ENCODE measurements around the gene WHAMM. TPM values are rescaled to one million over a fixed set of nuclear protein-coding genes. Genes with fewer than 3 reads are reported as not detected.

WHAMM gene
- total RNA-seq, 1 donor from 2014 or later = 5.8 TPM

DNA sequence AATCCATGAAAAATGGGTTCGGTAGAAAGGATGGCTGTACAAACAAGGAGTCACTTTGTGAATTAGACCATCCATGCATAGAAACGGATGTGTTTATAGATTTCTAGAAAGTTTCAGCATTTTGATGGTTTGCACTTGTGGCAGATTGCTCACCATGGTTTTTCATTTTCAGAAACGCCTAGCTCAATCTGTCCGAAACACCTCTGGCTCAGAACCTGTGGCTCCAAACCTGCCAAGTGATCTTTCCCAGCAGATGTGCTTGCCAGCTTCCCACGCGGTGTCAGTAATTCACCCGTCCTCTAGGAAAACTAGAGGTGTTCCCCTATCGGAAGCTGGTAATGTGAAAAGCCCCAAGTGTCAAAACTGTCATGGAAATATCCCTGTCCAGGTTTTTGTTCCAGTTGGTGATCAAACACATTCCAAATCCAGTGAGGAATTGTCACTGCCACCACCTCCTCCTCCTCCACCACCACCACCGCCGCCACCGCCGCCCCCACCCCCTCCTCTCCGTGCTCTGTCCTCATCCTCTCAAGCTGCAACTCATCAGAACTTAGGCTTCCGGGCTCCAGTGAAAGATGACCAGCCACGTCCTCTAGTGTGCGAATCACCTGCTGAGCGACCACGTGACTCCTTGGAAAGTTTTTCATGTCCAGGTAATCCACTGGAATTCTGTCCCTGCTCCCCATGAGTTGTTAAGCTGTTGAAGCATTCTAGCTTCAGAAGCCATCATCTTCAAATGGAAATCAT lies 21.2 kb downstream of the WHAMM start:
- DNase-seq = no peak
- intact Hi-C loops (cut with DNase I) = no loop called here
- ATAC-seq (ENCODE audit: poor library complexity) = no peak

- no peak for ATAC-seq (ENCODE audit: poor library complexity)
- intact Hi-C loops (cut with DNase I) = no loop called here
- DNase-seq = no peak
Observed at GRCh38 chr15:82831894-82832600, 22.6 kb downstream of the WHAMM start.

DNA sequence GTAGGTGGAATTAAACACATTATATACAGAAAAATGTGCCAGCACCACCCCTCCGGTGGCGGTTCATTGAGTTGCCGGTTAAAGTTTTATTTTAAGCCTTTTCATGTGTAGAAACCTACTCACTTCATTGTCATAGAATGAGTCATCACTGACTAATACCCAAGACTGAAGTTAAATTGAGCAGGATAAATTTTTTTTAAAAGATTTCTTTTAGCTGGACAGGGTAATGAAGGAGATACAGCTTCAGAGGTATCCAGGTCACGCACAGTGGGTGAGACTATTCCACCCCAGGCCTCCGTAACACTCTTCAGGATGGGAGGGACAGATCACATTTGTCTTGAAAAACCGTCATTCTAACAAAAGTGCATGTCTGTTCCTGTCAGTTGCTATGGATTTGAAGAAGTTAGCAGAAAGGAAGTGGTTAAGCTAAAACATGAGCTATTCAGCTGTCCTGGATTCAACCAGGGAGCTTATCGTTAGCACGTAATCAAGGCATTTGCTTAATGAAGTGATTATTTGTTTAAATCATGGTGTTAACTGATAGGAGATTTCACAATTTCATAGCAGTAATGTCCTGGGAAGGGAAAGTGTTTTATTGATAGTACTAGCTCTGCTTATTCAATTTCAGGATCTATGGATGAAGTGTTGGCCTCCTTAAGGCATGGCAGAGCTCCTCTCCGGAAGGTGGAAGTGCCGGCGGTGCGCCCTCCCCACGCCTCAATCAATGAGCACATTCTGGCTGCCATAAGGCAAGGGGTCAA lies 23.4 kb downstream of the WHAMM start:
- intact Hi-C loops (cut with DNase I) = no loop called here
- peak; percentile 37 for ATAC-seq (ENCODE audit: poor library complexity)
- no peak for DNase-seq

DNA sequence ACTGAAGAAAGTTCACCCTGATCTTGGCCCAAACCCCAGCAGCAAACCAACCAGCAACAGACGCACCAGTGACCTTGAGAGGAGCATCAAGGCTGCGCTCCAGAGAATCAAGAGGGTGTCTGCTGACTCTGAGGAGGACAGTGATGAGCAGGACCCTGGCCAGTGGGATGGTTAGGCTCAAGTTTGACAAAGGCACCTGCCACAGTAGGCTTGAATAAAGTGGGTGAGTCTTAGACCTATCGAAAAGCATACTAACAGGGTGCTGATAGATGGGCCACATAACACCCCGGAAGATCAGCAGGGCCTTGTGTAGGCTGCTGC lies 23.9 kb downstream of the WHAMM start:
- intact Hi-C loops (cut with DNase I) = no loop called here
- ATAC-seq (ENCODE audit: poor library complexity) (peak; percentile 14), DNase-seq (no peak)

DNA sequence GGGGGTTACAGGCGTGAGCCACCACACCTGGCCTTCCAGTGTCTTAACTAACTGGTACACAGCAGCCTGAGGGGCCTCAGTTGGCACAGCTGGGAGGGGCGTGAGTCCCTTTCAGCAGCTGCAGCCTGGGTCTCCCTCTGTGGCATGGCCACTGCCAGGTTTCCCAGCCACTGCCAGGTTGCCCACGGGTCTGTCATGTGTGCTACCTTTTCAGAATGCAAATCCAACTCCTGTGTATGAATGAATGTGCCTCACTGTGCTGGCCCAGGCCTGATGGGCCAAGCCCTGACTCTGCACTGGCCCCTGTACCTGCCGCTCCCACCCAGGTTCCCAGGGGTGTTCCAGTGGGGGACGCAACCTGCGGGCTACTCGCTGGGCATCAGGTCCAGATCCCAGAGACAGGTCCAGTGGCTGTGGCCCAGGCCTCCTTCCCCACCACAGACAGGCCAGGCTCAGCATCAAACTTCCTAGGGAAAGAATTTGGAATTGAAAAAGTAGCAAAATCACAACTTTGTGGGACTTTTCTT lies 26.0 kb downstream of the WHAMM start:
- DNase-seq = no peak
- no peak for ATAC-seq (ENCODE audit: poor library complexity)
- intact Hi-C loops (cut with DNase I) = no loop called here

GRCh38 chr15:82838096-82838735 lies 28.8 kb downstream of the WHAMM start:
- no peak for ATAC-seq (ENCODE audit: poor library complexity)
- no peak for DNase-seq
- intact Hi-C loops (cut with DNase I) = no loop called here

DNA sequence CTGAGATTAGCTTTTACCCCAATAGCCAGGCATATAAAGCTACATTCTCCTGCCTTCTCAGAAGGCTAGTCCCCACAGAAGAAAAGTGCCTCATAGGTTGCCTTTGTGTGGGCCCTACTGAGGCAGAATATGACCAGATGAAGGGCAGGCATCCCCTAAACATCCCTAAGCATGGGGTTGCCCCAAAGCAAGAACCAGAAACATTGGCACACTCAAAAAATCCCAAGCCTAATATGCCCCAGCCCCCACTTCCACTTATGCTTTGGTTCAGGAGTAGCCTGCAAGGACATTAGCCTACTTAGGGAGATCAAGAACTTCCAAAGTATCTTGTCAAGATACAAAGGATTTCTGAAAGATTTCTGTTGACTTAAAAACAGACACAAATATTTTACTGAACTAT lies 29.7 kb downstream of the WHAMM start:
- DNase-seq = no peak
- ATAC-seq (ENCODE audit: poor library complexity) = no peak
- intact Hi-C loops (cut with DNase I) = no loop called here

GRCh38 chr15:82840166-82840565 lies 30.7 kb downstream of the WHAMM start:
- DNase-seq (no peak), ATAC-seq (ENCODE audit: poor library complexity) (no peak)
- intact Hi-C loops (cut with DNase I) = no loop called here

DNA sequence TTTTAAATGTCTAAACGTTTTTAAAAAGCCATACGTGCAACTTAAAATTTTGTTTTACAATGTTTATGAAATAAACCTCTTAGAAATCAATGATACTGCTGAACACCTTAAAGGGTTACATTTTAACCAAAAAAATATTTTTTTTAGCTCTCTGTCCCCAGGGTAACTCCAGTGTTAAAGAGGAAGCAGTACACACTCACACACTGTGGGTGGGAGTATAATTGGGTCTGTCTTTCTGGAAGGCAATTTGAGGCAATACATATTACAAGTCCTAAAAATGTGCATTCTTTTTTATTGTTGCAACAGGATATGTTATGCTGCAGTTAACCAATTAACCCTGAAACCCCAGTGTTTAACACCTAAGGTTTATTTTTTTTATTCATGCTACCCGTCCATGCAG lies 34.1 kb downstream of the WHAMM start:
- ATAC-seq (ENCODE audit: poor library complexity) = no peak
- no peak for DNase-seq
- intact Hi-C loops (cut with DNase I) = no loop called here

GRCh38 chr15:82845686-82846085 lies 36.3 kb downstream of the WHAMM start:
- intact Hi-C loops (cut with DNase I) = loop anchor here (5.0 kb wide), 1 partner anchor 157 kb away; no protein-coding TSS in a partner anchor
- DNase-seq (no peak), ATAC-seq (ENCODE audit: poor library complexity) (no peak)

GRCh38 chr15:82846621-82847020 lies 37.2 kb downstream of the WHAMM start:
- ATAC-seq (ENCODE audit: poor library complexity) (no peak), DNase-seq (no peak)
- intact Hi-C loops (cut with DNase I) = loop anchor here (5.0 kb wide), 1 partner anchor 156 kb away; no protein-coding TSS in a partner anchor

GRCh38 chr15:82847703-82848102 lies 38.3 kb downstream of the WHAMM start:
- ATAC-seq (ENCODE audit: poor library complexity) (no peak), DNase-seq (no peak)
- intact Hi-C loops (cut with DNase I) = loop anchor here (5.0 kb wide), 1 partner anchor 155 kb away; no protein-coding TSS in a partner anchor

DNA sequence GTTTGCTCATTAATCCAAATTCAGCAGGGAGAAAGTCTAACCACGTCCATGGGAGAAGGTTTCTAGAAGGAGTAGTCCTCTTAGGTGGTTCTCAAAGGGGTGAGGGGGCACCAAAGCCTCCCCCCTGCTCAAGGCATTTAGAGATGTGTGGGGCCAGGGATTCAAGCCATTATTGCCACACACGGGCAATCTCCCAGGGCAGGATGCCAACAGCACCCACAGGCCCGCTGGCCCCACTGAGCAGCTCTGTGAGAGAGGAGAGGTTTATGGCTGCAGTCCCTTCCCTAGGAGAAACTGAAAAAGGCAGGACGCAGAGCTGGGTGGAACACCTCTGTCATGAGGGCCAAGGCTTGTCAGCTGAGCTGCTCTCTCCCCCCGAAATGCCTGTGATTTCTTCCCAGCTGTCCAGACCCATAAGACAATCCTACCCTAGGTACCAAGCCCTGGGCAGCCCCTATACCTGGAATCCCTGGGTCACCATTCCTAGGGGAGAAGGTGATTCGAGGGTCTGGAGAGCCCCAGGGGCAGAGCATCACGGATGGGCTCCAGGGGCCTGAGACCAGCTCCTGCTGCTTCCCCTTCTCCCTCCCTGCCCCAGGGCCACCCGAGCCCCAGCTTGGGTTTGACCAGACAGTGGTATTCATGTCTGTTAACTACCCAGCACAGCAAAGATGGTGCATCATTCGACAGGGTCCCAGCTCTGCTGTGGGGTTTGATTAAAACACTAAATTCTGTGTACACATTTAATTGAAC lies 39.0 kb downstream of the WHAMM start:
- intact Hi-C loops (cut with DNase I) = loop anchor here (5.0 kb wide), 1 partner anchor 154 kb away; no protein-coding TSS in a partner anchor
- DNase-seq = no peak
- ATAC-seq (ENCODE audit: poor library complexity) = no peak

DNA sequence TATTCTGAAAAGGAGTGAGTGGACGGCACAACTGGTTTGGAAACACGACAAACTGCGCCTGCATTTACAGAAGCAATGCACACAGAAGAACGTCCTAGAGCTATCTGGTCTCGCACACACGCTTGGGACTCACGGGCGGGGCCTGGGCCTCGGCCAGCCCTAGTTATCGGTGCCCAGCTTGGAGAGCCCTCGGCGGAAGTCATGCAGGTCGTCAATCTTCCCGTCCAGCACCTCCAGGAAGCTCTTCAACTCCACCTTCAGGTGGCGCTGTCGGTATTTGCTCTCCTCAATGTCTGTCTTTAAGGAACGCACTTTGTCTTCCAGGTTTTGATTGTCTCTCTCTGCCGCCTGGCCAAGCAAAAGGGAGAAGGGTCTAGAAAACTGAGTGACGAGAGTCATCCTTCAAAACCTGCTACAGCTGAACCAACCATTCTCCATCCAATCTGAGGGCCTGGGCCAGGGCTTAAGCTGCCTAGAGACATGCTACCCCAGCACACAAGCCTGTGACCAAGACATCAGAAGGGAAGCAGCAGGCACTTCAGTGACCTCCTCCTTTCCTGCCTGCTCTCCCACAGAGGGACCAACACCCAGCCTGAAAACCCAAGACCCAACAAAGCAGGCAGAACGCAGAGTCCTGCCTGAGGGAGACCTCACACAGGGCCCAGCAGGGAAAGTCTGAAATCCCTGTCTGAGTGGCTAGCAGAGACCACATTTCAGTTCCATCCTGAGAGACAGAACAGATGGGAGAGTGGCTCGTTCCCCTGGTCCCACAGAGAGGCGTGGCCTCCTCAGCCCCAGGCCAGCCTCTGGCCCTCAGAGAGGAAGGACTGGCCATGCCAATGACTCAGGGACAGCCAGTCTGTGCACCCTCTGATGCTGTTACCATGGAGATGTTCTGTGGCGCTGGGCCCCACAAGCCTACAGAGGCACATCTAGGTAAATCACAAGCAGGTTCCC lies 40.4 kb downstream of the WHAMM start:
- DNase-seq (peak; percentile 86), ATAC-seq (ENCODE audit: poor library complexity) (peak; percentile 96)
- intact Hi-C loops (cut with DNase I) = loop anchor here (5.0 kb wide), 1 partner anchor 152 kb away; no protein-coding TSS in a partner anchor

DNA sequence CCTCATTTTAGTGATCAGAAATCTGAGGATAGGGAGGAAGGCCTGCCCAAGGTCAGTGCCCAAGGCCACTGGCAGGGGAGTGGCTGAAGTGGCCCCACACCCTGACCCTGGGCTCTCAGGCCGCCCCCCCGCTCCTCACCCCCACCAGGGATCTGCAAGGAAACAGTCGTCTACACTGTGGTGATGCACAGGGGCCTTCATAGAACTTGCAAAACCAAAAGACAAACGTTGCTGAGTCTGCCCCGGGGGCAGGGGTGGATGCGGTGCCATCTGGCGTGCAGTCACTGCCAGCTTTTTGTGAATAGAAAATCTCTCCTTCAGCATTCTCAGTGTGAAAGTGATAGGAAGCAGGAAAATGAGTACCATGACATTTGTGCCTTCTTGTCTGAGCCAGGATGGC lies 41.3 kb downstream of the WHAMM start:
- intact Hi-C loops (cut with DNase I) = no loop called here
- ATAC-seq (ENCODE audit: poor library complexity) (no peak), DNase-seq (no peak)

- ATAC-seq (ENCODE audit: poor library complexity) = no peak
- no peak for DNase-seq
- intact Hi-C loops (cut with DNase I) = no loop called here
Observed at GRCh38 chr15:82851306-82851850, 42.0 kb downstream of the WHAMM start.

- DNase-seq (no peak), ATAC-seq (ENCODE audit: poor library complexity) (no peak)
- intact Hi-C loops (cut with DNase I) = no loop called here
Observed at GRCh38 chr15:82851981-82852511, 42.6 kb downstream of the WHAMM start.

Data from Right ventricle myocardium superior (tissue), 1 donor.